KMS-11 (cell line): ENCODE data around the gene SLC16A7.

Experiments used
- H2AFZ ChIP-seq: fragments of 200-600 bp; sonication (generic); 2 replicates; pipeline ENCODE4 v1.6.1; 2016; ENCODE audit warnings: antibody characterized with exemption, mixed run types, low read depth
- H3K27ac ChIP-seq: fragments of 200-600 bp; sonication (generic); 2 replicates; pipeline ENCODE4 v1.6.1; 2016; ENCODE audit warnings: mild to moderate bottlenecking, mixed run types
- H3K27me3 ChIP-seq: fragments of 200-600 bp; sonication (generic); 2 replicates; pipeline ENCODE4 v1.6.1; 2017; ENCODE audit warnings: mild to moderate bottlenecking, low read depth, mixed run types, moderate library complexity; ENCODE audit not compliant: insufficient read depth
- H3K36me3 ChIP-seq: fragments of 200-600 bp; sonication (generic); 2 replicates; pipeline ENCODE4 v1.6.1; 2017; ENCODE audit warnings: mild to moderate bottlenecking, mixed run types; ENCODE audit not compliant: insufficient read depth
- H3K4me1 ChIP-seq: fragments of 200-600 bp; sonication (generic); 2 replicates; pipeline ENCODE4 v1.6.1; 2016; ENCODE audit warnings: mild to moderate bottlenecking, low read depth, mixed run types; ENCODE audit not compliant: poor library complexity, severe bottlenecking
- H3K4me2 ChIP-seq: fragments of 200-600 bp; sonication (generic); 2 replicates; pipeline ENCODE4 v1.7.0; 2016; ENCODE audit warnings: mild to moderate bottlenecking, mixed run types
- H3K4me3 ChIP-seq: fragments of 200-600 bp; sonication (generic); IDR thresholded peaks from 2 replicates; pipeline ENCODE4 v1.6.1; 2017; ENCODE audit warnings: low read depth, low read length, mixed read lengths; ENCODE audit not compliant: insufficient read depth
- H3K79me2 ChIP-seq: fragments of 200-600 bp; sonication (generic); 2 replicates; pipeline ENCODE4 v1.6.1; 2016; ENCODE audit warnings: low read depth, mixed run types; ENCODE audit not compliant: insufficient read depth
- H3K9ac ChIP-seq: fragments of 200-600 bp; sonication (generic); 2 replicates; pipeline ENCODE4 v1.6.1; 2016; ENCODE audit warnings: mild to moderate bottlenecking, mixed run types
- H4K20me1 ChIP-seq: fragments of 200-600 bp; sonication (generic); 2 replicates; pipeline ENCODE4 v1.6.1; 2016; ENCODE audit warnings: mild to moderate bottlenecking, mixed run types; ENCODE audit not compliant: insufficient read depth
- TF ChIP-seq, protein P1 (sequence below): fragments of 200-600 bp; sonication (generic); conservative IDR thresholded peaks from 2 replicates; pipeline ENCODE4 v1.6.1; 2017; ENCODE audit warnings: low read depth, mild to moderate bottlenecking, antibody characterized with exemption, low read length, moderate library complexity, mixed read lengths

The SLC16A7 gene

DNA sequence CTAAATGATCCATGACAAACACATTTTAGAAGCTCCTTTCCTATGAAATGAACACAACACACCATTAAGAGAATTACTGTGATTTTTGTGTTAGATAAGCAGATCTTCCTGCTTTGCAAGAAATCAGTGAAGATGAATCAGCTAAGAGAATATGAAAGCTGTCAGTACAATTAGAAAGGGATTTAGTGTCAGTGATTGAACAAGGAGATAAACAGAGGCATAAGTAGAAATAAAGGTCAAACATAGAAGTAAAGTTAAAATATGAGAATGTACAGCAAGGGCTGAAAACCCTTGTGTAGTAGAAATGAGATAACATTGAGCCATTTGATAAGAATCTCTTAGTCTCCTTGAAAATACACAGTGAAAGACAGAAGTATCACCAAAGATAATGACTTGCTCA is 21.4 kb upstream of the SLC16A7 start:
- Histone ChIP-seq H2AFZ (no peak overlapping the region), H3K4me3 (no peak overlapping the region), H3K36me3 (no peaks in the 10 kb centered on the region), H4K20me1 (no peaks in the 10 kb centered on the region), H3K79me2 (no peaks in the 10 kb centered on the region), H3K4me2 (no peak overlapping the region), H3K4me1 (no peaks in the 10 kb centered on the region), H3K27me3 (no peaks in the 10 kb centered on the region), H3K9ac (no peak overlapping the region), H3K27ac (no peak overlapping the region)
- TF ChIP-seq, protein P1, sequence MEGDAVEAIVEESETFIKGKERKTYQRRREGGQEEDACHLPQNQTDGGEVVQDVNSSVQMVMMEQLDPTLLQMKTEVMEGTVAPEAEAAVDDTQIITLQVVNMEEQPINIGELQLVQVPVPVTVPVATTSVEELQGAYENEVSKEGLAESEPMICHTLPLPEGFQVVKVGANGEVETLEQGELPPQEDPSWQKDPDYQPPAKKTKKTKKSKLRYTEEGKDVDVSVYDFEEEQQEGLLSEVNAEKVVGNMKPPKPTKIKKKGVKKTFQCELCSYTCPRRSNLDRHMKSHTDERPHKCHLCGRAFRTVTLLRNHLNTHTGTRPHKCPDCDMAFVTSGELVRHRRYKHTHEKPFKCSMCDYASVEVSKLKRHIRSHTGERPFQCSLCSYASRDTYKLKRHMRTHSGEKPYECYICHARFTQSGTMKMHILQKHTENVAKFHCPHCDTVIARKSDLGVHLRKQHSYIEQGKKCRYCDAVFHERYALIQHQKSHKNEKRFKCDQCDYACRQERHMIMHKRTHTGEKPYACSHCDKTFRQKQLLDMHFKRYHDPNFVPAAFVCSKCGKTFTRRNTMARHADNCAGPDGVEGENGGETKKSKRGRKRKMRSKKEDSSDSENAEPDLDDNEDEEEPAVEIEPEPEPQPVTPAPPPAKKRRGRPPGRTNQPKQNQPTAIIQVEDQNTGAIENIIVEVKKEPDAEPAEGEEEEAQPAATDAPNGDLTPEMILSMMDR: no peak

DNA sequence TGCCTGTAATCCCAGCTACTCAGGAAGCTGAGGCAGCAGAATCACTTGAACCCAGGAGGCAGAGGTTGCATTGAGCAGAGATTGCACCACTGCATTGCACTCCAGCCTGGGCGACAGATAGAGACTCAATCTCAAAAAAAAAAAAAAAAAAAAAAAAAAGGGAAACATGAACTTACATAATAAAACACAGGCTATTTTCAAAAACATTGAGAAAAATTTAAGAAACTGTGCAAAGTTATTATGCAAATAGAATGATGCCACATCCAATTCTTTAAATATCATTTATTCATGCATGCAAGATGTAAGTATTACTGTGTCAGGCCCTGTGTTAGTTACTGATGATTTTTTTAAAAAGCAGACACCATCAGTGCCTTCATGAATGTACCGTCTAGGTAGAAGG is 20.0 kb upstream of the SLC16A7 start:
- no peak overlapping the region for H2AFZ ChIP-seq
- H3K4me2 ChIP-seq: no peak overlapping the region
- H4K20me1 ChIP-seq: no peaks in the 10 kb centered on the region
- no peak overlapping the region for H3K9ac ChIP-seq
- H3K4me1 ChIP-seq: no peaks in the 10 kb centered on the region
- no peaks in the 10 kb centered on the region for H3K27me3 ChIP-seq
- no peaks in the 10 kb centered on the region for H3K79me2 ChIP-seq
- H3K27ac ChIP-seq: no peak overlapping the region
- TF ChIP-seq, protein P1: no peak
- no peak overlapping the region for H3K4me3 ChIP-seq
- H3K36me3 ChIP-seq: no peaks in the 10 kb centered on the region

DNA sequence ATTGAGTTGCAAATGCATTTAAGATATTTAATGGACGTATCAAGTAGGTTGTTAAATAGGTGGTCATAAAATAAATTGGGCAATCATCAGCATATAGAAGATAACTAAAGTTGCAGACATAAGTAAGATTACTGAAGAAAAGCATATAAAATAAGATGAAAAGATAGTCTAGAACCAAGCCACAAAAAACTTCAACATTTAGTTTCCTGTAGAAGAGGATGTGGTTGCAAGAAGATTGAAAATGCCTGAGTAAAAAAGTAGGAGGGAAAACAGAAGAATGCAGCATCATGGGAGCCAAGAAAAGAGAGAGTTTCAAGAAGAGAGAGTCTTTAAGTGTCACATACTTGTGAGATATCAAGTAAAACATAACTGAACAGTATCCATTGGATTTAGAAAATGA is 17.6 kb upstream of the SLC16A7 start:
- H3K9ac ChIP-seq: no peak overlapping the region
- TF ChIP-seq, protein P1: no peak
- no peaks in the 10 kb centered on the region for H3K36me3 ChIP-seq
- H3K4me1 ChIP-seq: peaks cover 11% of the 10 kb centered on the region
- no peaks in the 10 kb centered on the region for H3K79me2 ChIP-seq
- no peak overlapping the region for H3K4me2 ChIP-seq
- no peak overlapping the region for H3K4me3 ChIP-seq
- H3K27ac ChIP-seq: no peak overlapping the region
- H2AFZ ChIP-seq: no peak overlapping the region
- H3K27me3 ChIP-seq: no peaks in the 10 kb centered on the region
- H4K20me1 ChIP-seq: no peaks in the 10 kb centered on the region

- Histone ChIP-seq H2AFZ (no peak overlapping the region), H3K27me3 (no peaks in the 10 kb centered on the region), H3K9ac (no peak overlapping the region), H3K4me1 (peaks cover 14% of the 10 kb centered on the region), H3K79me2 (no peaks in the 10 kb centered on the region), H3K4me2 (no peak overlapping the region), H3K4me3 (no peak overlapping the region), H3K36me3 (no peaks in the 10 kb centered on the region), H4K20me1 (no peaks in the 10 kb centered on the region), H3K27ac (no peak overlapping the region)
- TF ChIP-seq, protein P1: no peak
Observed at GRCh38 chr12:59579631-59580030, 16.2 kb upstream of the SLC16A7 start.
